SK-N-SH (cell line): ENCODE results near the gene THADA. TPM values are rescaled to one million over a fixed set of nuclear protein-coding genes. Genes with fewer than 3 reads are reported as not detected.

Experiments used
- CTCF ChIA-PET: fragments of 300-600, 350-600 bp; formaldehyde crosslinking; extraction: SDS; loops from one replicate; lab custom pipeline; 2021; lab: Yijun Ruan, JAX
- POLR2A ChIA-PET: fragments of 350-600 bp; sonication (Branson Sonifier 250); formaldehyde crosslinking; extraction: SDS; loops from one replicate; lab custom pipeline; 2020; ENCODE audit warnings: antibody characterized with exemption, inconsistent platforms; lab: Yijun Ruan, JAX
- DNase-seq: peaks from one replicate; pipeline ENCODE4 v3.0.0; 2012
- H2AFZ ChIP-seq: fragments of 200-600 bp; sonication (generic); 2 replicates; pipeline ENCODE4 v1.8.1; 2016; ENCODE audit warnings: antibody characterized with exemption, mild to moderate bottlenecking, low read depth
- H3F3A ChIP-seq: fragments of 200-600 bp; sonication (generic); replicated peaks from 2 replicates; pipeline ENCODE3; 2016; ENCODE audit warnings: antibody characterized with exemption, mild to moderate bottlenecking; ENCODE audit not compliant: insufficient read depth
- H3K27ac ChIP-seq, 2 experiments: fragments of 200-500 bp in 1 of 2; fragments of 200-600 bp in 1 of 2; sonication (Bioruptor generic) in 1 of 2; sonication (generic), shearing (Covaris generic) in 1 of 2; 2 replicates each; pipeline versions ENCODE4 v1.5.1 to v1.6.1; 2014 to 2016; ENCODE audit warnings: low read depth in 2 of 2, inconsistent platforms in 1 of 2, low read length in 1 of 2, mild to moderate bottlenecking in 1 of 2, mixed read lengths in 1 of 2
- H3K27me3 ChIP-seq: fragments of 200-600 bp; sonication (generic), shearing (Covaris generic); 2 replicates; pipeline ENCODE4 v1.6.1; 2016; ENCODE audit warnings: mixed run types; ENCODE audit not compliant: insufficient read depth
- H3K36me3 ChIP-seq, 2 experiments: fragments of 200-500 bp in 1 of 2; fragments of 200-600 bp in 1 of 2; sonication (Bioruptor generic) in 1 of 2; sonication (generic) in 1 of 2; replicated peaks in 1 of 2; 2 replicates each; pipeline versions ENCODE3 to v1.5.1; 2014 to 2016; ENCODE audit warnings: low read length in 1 of 2, mild to moderate bottlenecking in 1 of 2; ENCODE audit not compliant: insufficient read depth in 2 of 2, control insufficient read depth in 1 of 2
- H3K4me1 ChIP-seq, 2 experiments: fragments of 200-500 bp in 1 of 2; fragments of 200-600 bp in 1 of 2; sonication (Bioruptor generic) in 1 of 2; sonication (generic), shearing (Covaris generic) in 1 of 2; 2 replicates each; pipeline versions ENCODE4 v1.5.1 to v1.6.1; 2014 to 2016; ENCODE audit warnings: low read depth in 1 of 2, low read length in 1 of 2, mixed run types in 1 of 2; ENCODE audit not compliant: insufficient read depth in 2 of 2, control insufficient read depth in 1 of 2
- H3K4me2 ChIP-seq: fragments of 200-600 bp; sonication (generic), shearing (Covaris generic); 2 replicates; pipeline ENCODE4 v1.6.1; 2017; ENCODE audit warnings: mixed run types
- H3K4me3 ChIP-seq, 2 experiments: fragments of 200-500 bp in 1 of 2; fragments of 200-600 bp in 1 of 2; sonication (Bioruptor generic) in 1 of 2; sonication (generic), shearing (Covaris generic) in 1 of 2; 2 replicates each; pipeline versions ENCODE4 v1.5.1 to v1.8.1; 2014 to 2016; ENCODE audit warnings: low read depth in 2 of 2, inconsistent platforms in 1 of 2, low read length in 1 of 2, mild to moderate bottlenecking in 1 of 2, mixed read lengths in 1 of 2, moderate library complexity in 1 of 2
- H3K79me2 ChIP-seq: fragments of 200-600 bp; sonication (generic); 2 replicates; pipeline ENCODE4 v1.8.1; 2017; ENCODE audit warnings: mild to moderate bottlenecking; ENCODE audit not compliant: insufficient read depth
- H3K9ac ChIP-seq: fragments of 200-600 bp; sonication (generic); 2 replicates; pipeline ENCODE4 v1.6.1; 2017; ENCODE audit warnings: mixed run types
- H3K9me2 ChIP-seq: fragments of 200-600 bp; sonication (generic); 2 replicates; pipeline ENCODE4 v1.6.1; 2017; ENCODE audit warnings: mixed run types
- H3K9me3 ChIP-seq: fragments of 200-600 bp; sonication (generic); 2 replicates; pipeline ENCODE4 v1.6.1; 2017; ENCODE audit warnings: mixed run types, mild to moderate bottlenecking, moderate library complexity
- H4K20me1 ChIP-seq: fragments of 200-600 bp; sonication (generic); 2 replicates; pipeline ENCODE4 v1.6.1; 2017; ENCODE audit warnings: mild to moderate bottlenecking, mixed run types; ENCODE audit not compliant: insufficient read depth
- CTCF ChIP-seq: fragments of 200-600 bp; sonication (generic); IDR thresholded peaks from 2 replicates; pipeline ENCODE4 v1.6.1; 2017; ENCODE audit warnings: antibody characterized with exemption, mild to moderate bottlenecking, moderate library complexity
- FOSL2 ChIP-seq: IDR thresholded peaks from 2 replicates; pipeline ENCODE4 v1.4.0; 2012; ENCODE audit warnings: low read depth, mild to moderate bottlenecking, moderate library complexity, borderline replicate concordance
- IRF3 ChIP-seq: fragments of 150-350 bp; IDR thresholded peaks from 2 replicates; pipeline ENCODE4 v1.6.1; 2016; ENCODE audit warnings: mild to moderate bottlenecking, low read depth, low read length
- JUND ChIP-seq: IDR thresholded peaks from 2 replicates; pipeline ENCODE4 v1.4.0; 2012
- MEF2A ChIP-seq: IDR thresholded peaks from 2 replicates; pipeline ENCODE4 v1.4.0; 2012; ENCODE audit warnings: low read depth, borderline replicate concordance
- RAD21 ChIP-seq: IDR thresholded peaks from 2 replicates; pipeline ENCODE4 v1.6.1; 2012; ENCODE audit warnings: mild to moderate bottlenecking, low read length
- RCOR1 ChIP-seq: fragments of 150-350 bp; IDR thresholded peaks from 2 replicates; pipeline ENCODE4 v1.6.1; 2017; ENCODE audit warnings: antibody characterized with exemption, low read length
- SMC3 ChIP-seq: IDR thresholded peaks from 2 replicates; pipeline ENCODE4 v1.6.1; 2012; ENCODE audit warnings: low read depth, low read length, improper control_type of control experiment
- TCF12 ChIP-seq: IDR thresholded peaks from 2 replicates; pipeline ENCODE4 v1.4.0; 2012
- YY1 ChIP-seq: IDR thresholded peaks from 2 replicates; pipeline ENCODE4 v1.4.0; 2012; ENCODE audit warnings: low read depth, mild to moderate bottlenecking
- ZBTB33 ChIP-seq: IDR thresholded peaks from 2 replicates; pipeline ENCODE4 v1.4.0; 2012; ENCODE audit warnings: low read depth, borderline replicate concordance
- WGBS: methylation state at CpG from one replicate; pipeline ENCODE4 v1.1.6; 2017; ENCODE audit warnings: low lambda C conversion rate; 5-methylcytosine and 5-hydroxymethylcytosine counted together
- polyA plus RNA-seq, 3 experiments: library from polyadenylated mRNA; depleted of rRNA; stranded (reverse); fragments of >200 nt; gene quantifications; 2 replicates each; pipeline ENCODE4 v1.2.3, GENCODE V29; 2012

The THADA gene
- polyA plus RNA-seq, 1 of the 3 experiments (the other 2 are of a cell fraction): 25.6 TPM

- Histone ChIP-seq H3K9me2 (no peaks in the 10 kb centered on the region), H2AFZ (no peak overlapping the region), H3K79me2 (no peaks in the 10 kb centered on the region), H3K9me3 (no peaks in the 10 kb centered on the region), H3K4me1 (no peaks in the 10 kb centered on the region), H3K4me3 (no peak overlapping the region), H4K20me1 (no peaks in the 10 kb centered on the region), H3K9ac (no peak overlapping the region), H3K27ac (no peak overlapping the region), H3K36me3 (no peaks in the 10 kb centered on the region), H3F3A (no peaks in the 10 kb centered on the region), H3K27me3 (no peaks in the 10 kb centered on the region), H3K4me2 (no peak overlapping the region)
- peak; percentile 67 for DNase-seq
- ChIA-PET CTCF (interaction anchor here (0.7 to 4.5 kb wide), 32 partner anchors 10 to 788 kb away, joined by 3 to 46 read pairs (median 4); partner anchors contain the start of genes PLEKHH2 and THADA), POLR2A (no interaction called here)
- WGBS: 48% methylated on average over 6 of the region's 6 CpGs
- TF ChIP-seq RCOR1: 0 out of 2 replicates have a peak, but pooled peaks have one; percentile 34
- TF ChIP-seq SMC3: peak; percentile 79
- no peak for TF ChIP-seq ZBTB33
- peak; percentile 85 for TF ChIP-seq RAD21
- TF ChIP-seq IRF3: no peak
- TF ChIP-seq CTCF: peak; percentile 81
- TF ChIP-seq MEF2A: no peak
Observed at GRCh38 chr2:43609290-43609918, 13.6 kb upstream of the THADA start.

- ChIA-PET POLR2A (interaction anchor here (0.5 to 1.3 kb wide), 3 partner anchors 10 to 410 kb away, joined by 4 to 13 read pairs (median 5); partner anchors contain the start of gene THADA), CTCF (interaction anchor here (0.6 to 3.5 kb wide), 20 partner anchors 9 to 790 kb away, joined by 3 to 35 read pairs (median 3); partner anchors contain the start of genes DYNC2LI1 and THADA)
- Histone ChIP-seq H3K9me2 (no peaks in the 10 kb centered on the region), H3K4me3 (no peak overlapping the region), H3F3A (no peaks in the 10 kb centered on the region), H3K79me2 (no peaks in the 10 kb centered on the region), H3K27me3 (no peaks in the 10 kb centered on the region), H3K4me1 (no peaks in the 10 kb centered on the region), H3K9me3 (no peaks in the 10 kb centered on the region), H3K36me3 (no peaks in the 10 kb centered on the region), H3K27ac (no peak overlapping the region), H3K4me2 (no peak overlapping the region), H3K9ac (no peak overlapping the region), H2AFZ (no peak overlapping the region; the same call in 1 of the 2 replicates), H4K20me1 (no peaks in the 10 kb centered on the region)
- no peak for TF ChIP-seq YY1
- TF ChIP-seq JUND: no peak
- no peak for TF ChIP-seq RCOR1
- no peak for TF ChIP-seq ZBTB33
- 0 out of 2 replicates have a peak, but pooled peaks have one; percentile 11 for TF ChIP-seq TCF12
- no peak for TF ChIP-seq FOSL2
- WGBS: 90% methylated on average over 5 of the region's 5 CpGs
- no peak for DNase-seq
Observed at GRCh38 chr2:43605851-43606250, 10.0 kb upstream of the THADA start.
